Bladder microvascular endothelial cell (primary cell): ENCODE measurements around the gene QPCTL. TPM values are rescaled to one million over a fixed set of nuclear protein-coding genes. Genes with fewer than 3 reads are reported as not detected.

ENCODE experiments used
- total RNA-seq: library from RNA; depleted of rRNA; stranded (reverse); fragments of >200 nt; gene quantifications from 2 replicates; pipeline ENCODE4 v1.2.3, GENCODE V29; 2014

QPCTL gene
- 5.0 and 5.5 TPM in 2 replicates for total RNA-seq

GRCh38 chr19:45692187-45693105 lies at the start of gene QPCTL:
TSS of gene QPCTL (plus strand) at chr19:45692666. CDS start at chr19:45692704, 38 bp downstream.

GRCh38 chr19:45667620-45668341 lies 24.7 kb upstream of the QPCTL start, which contains the start of gene GIPR:
TSS of gene GIPR (plus strand) at chr19:45668221. CDS start at chr19:45669521, 1,300 bp downstream.

GRCh38 chr19:45691516-45692186 lies 815 bp upstream of the QPCTL start, which contains the start of gene SNRPD2:
TSS of gene SNRPD2 (minus strand) at chr19:45691953. CDS start at chr19:45691888, 65 bp downstream.

GRCh38 chr19:45730368-45731288 lies 38.2 kb downstream of the QPCTL start, which contains the start of gene FBXO46:
TSS of gene FBXO46 (minus strand) at chr19:45730896. CDS start at chr19:45713495, 17,401 bp downstream.

GRCh38 chr19:45733160-45733810 lies 40.8 kb downstream of the QPCTL start, which contains the start of gene MEIOSIN:
TSS of gene MEIOSIN (plus strand) at chr19:45733439. CDS start at chr19:45735377, 1,938 bp downstream.

Other genes with a start within 250 kb of the QPCTL start
- 0.49 and 18.5 TPM in 2 replicates for gene FOSB, start 224.7 kb upstream of the QPCTL start, total RNA-seq
- 4.2 and 7.4 TPM in 2 replicates for gene RTN2, start 195.6 kb upstream of the QPCTL start, total RNA-seq
- gene PPM1N, start 194.2 kb upstream of the QPCTL start, total RNA-seq = 0.32 and 0.63 TPM in 2 replicates
- 53.5 and 100 TPM in 2 replicates for gene VASP, start 185.2 kb upstream of the QPCTL start, total RNA-seq
- gene OPA3, start 107.9 kb upstream of the QPCTL start, total RNA-seq = 4.7 and 6.3 TPM in 2 replicates
- gene GPR4, start 90.5 kb upstream of the QPCTL start, total RNA-seq = 2.3 and 4.1 TPM in 2 replicates
- 16.2 and 23.0 TPM in 2 replicates for gene EML2, start 53.3 kb upstream of the QPCTL start, total RNA-seq
- not detected in 2 replicates for gene GIPR, start 24.4 kb upstream of the QPCTL start, total RNA-seq
- gene SNRPD2, start 713 bp upstream of the QPCTL start, total RNA-seq = 398 and 604 TPM in 2 replicates
- gene FBXO46, start 38.2 kb downstream of the QPCTL start, total RNA-seq = 3.4 and 6.9 TPM in 2 replicates
- not detected in 2 replicates for gene MEIOSIN, start 40.8 kb downstream of the QPCTL start, total RNA-seq
- 3.4 and 6.5 TPM in 2 replicates for gene SIX5, start 76.6 kb downstream of the QPCTL start, total RNA-seq
- 7.9 and 25.9 TPM in 2 replicates for gene DMPK, start 89.8 kb downstream of the QPCTL start, total RNA-seq
- gene DMWD, start 100.2 kb downstream of the QPCTL start, total RNA-seq = 16.4 and 40.8 TPM in 2 replicates
- 0.13 and 0.16 TPM in 2 replicates for gene RSPH6A, start 122.6 kb downstream of the QPCTL start, total RNA-seq
- gene SYMPK, start 170.5 kb downstream of the QPCTL start, total RNA-seq = 27.4 and 63.5 TPM in 2 replicates
- gene FOXA3, start 171.7 kb downstream of the QPCTL start, total RNA-seq = 0.13 TPM in 1 of 2 replicates, not detected in the other
- 14.1 and 20.5 TPM in 2 replicates for gene IRF2BP1, start 193.5 kb downstream of the QPCTL start, total RNA-seq
- gene MYPOP, start 209.9 kb downstream of the QPCTL start, total RNA-seq = 0.49 and 1.1 TPM in 2 replicates
- not detected in 2 replicates for gene NANOS2, start 222.1 kb downstream of the QPCTL start, total RNA-seq